ENCODE results near the gene GFER.

The GFER gene

DNA sequence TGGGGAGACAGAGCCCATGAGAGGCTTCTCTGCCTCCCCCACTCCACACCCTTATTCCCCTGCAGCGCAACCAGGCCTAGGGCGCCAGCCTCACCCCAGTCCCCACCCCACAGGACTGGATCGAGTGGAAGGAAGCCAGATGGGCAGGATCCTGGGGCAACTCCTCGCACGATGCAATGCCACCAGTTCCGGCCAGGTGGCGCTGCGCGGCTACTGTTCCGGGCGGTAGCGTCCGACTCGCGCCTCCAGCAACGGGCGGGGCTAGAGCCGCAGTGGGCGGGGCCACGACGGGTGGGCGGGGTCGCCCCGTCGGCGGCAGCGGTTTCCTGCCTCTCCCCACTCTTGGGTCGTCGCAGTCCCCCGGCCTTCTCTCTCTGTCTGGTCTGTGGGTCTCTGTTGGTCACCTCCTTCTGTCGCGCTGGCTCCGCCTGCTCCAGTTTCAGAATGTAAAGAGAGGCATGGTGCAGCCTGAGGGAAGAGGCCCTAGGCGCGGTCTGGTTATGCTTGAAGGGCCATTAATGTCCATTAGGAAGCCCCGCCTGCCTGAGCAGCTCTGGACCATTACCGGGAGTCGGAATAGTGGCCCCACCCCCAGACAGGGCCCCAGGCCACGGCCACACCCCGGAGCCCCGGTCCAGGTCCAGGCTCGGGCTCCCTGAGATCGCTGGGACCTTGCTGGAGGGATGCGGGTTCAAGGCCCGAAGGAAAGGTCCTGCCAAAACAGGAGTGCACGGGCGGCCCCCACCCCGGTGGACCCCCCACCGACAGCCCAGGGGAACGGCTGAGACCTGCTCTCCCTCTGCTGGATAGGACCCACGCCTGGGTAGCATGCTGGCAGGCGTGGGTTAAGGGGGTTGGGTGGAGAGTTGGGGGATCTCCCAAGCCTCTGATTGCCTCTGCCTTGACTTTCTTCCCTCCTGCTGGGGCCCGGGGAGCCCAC lies 39.4 kb downstream of the GFER start:
- H3K4me3 ChIP-seq (ENCODE audit: low read length): peak overlapping the region; percentile 49
- DNase-seq (ENCODE audit: low read depth): peak; percentile 77
- TF ChIP-seq, protein P1, sequence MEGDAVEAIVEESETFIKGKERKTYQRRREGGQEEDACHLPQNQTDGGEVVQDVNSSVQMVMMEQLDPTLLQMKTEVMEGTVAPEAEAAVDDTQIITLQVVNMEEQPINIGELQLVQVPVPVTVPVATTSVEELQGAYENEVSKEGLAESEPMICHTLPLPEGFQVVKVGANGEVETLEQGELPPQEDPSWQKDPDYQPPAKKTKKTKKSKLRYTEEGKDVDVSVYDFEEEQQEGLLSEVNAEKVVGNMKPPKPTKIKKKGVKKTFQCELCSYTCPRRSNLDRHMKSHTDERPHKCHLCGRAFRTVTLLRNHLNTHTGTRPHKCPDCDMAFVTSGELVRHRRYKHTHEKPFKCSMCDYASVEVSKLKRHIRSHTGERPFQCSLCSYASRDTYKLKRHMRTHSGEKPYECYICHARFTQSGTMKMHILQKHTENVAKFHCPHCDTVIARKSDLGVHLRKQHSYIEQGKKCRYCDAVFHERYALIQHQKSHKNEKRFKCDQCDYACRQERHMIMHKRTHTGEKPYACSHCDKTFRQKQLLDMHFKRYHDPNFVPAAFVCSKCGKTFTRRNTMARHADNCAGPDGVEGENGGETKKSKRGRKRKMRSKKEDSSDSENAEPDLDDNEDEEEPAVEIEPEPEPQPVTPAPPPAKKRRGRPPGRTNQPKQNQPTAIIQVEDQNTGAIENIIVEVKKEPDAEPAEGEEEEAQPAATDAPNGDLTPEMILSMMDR (conservative IDR thresholded peaks at IDR 0.05; ENCODE audit: low read length): peak; percentile 86

DNA sequence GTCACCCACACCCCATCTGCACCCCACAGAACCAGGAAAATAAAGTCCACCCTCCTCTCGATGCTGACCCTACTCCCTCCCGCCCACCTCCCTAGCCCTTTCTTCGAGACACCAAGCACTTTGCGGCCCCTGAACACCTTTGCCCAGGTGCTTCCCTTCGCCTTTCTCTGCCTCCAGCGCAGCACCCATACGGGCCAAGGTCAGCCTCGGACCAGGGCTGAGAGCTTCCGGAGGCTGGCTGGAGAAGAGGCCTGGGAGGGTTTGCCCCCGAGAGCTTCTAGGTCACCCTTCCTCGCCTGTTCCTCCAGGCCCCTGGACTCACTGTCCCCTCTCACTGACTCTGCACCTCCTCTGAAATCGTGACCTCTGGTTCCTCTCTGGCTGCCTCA lies 40.0 kb downstream of the GFER start:
- TF ChIP-seq, protein P1 (conservative IDR thresholded peaks at IDR 0.05; ENCODE audit: low read length): no peak
- no peak overlapping the region for H3K4me3 ChIP-seq (ENCODE audit: low read length)
- no peak for DNase-seq (ENCODE audit: low read depth)

DNA sequence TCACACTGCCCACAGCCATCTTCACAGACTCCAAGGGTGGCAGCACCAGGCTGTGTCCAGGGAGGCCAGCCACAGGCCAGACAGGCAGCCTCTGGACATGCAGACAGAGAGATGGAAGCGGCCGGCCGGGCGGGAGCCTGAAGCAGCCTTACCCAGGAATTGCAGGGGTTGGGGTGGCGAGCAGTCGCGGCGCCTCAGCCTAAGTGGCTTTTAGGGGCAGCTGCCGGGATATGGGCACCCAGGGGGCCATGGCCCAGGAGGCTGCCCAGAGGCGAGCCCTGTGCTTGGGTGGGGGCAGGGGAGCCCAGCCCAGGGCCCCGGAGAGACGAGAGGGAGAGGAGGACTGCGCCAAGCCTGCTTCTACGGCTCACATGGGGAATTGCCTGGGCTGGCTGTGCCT lies 41.3 kb downstream of the GFER start:
- no peak overlapping the region for H3K4me3 ChIP-seq (ENCODE audit: low read length)
- no peak for DNase-seq (ENCODE audit: low read depth)
- TF ChIP-seq, protein P1 (conservative IDR thresholded peaks at IDR 0.05; ENCODE audit: low read length): no peak

DNA sequence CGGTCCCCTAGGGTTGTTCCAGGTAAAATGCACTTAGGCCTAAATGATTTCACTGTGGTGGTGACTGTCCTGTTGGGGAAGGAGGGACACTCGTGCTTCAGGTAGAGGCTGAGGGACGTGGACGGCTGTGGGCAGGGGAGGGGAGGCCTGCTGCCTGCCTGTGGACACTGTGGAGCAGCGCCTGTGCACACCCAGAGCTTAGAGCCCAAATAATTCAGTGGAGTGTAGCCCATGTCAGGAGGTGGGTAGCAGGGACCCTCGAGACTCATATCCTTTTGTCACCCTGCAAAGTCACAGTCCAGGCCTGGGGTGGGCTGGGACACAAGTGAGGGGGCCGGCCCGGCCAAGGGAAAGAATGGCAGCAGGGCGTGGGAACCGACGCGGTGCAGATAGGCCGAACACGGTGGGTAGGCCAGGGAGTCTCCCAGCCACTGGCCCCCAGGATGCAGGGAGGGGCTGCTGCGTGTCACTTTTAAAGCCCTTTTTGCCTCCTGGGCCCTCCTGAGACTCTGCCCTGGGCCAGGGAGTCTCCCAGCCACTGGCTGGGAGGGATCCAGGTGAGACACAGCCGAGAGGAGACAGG lies 42.0 kb downstream of the GFER start:
- TF ChIP-seq, protein P1 (conservative IDR thresholded peaks at IDR 0.05; ENCODE audit: low read length): no peak
- peak overlapping the region; percentile 55 for H3K4me3 ChIP-seq (ENCODE audit: low read length)
- DNase-seq (ENCODE audit: low read depth): no peak

DNA sequence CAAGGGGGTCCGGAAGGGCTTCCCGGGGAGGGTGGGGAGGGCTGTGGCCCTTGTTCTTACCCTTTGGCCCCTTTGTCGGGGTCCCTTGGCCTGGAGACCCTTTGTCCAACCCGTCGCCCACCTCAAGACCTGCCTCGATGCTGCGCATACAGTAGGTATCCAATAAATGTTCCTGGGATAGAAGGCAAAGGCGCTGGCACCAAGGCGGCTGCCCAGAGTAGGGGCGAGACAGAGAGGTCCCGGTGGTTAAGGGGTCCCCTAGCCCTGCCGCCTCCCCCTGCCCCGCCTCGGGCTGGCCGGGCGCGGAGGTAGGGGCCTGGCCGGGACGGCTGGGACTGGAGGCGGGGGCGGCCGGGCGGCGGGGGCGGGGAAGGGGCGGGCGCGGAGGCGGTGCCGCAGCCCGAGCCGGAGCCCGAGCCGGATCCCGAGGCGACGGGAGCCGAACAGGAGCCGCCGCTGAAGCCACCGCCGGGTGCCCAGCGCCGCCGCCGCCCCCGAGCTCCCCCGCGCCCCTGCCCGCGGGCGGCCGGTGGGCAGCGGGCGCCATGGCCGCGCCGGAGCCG lies 42.5 kb downstream of the GFER start, which contains the start of gene NHERF2:
NHERF2 (plus strand) TSS at position 442 of the 563 bp plus-strand sequence; CDS start at position 546, 104 bp downstream.
- TF ChIP-seq, protein P1 (conservative IDR thresholded peaks at IDR 0.05; ENCODE audit: low read length): no peak
- peak within 1 kb of the TSS; percentile 73 for H3K4me3 ChIP-seq (ENCODE audit: low read length)
- no peak for DNase-seq (ENCODE audit: low read depth)

DNA sequence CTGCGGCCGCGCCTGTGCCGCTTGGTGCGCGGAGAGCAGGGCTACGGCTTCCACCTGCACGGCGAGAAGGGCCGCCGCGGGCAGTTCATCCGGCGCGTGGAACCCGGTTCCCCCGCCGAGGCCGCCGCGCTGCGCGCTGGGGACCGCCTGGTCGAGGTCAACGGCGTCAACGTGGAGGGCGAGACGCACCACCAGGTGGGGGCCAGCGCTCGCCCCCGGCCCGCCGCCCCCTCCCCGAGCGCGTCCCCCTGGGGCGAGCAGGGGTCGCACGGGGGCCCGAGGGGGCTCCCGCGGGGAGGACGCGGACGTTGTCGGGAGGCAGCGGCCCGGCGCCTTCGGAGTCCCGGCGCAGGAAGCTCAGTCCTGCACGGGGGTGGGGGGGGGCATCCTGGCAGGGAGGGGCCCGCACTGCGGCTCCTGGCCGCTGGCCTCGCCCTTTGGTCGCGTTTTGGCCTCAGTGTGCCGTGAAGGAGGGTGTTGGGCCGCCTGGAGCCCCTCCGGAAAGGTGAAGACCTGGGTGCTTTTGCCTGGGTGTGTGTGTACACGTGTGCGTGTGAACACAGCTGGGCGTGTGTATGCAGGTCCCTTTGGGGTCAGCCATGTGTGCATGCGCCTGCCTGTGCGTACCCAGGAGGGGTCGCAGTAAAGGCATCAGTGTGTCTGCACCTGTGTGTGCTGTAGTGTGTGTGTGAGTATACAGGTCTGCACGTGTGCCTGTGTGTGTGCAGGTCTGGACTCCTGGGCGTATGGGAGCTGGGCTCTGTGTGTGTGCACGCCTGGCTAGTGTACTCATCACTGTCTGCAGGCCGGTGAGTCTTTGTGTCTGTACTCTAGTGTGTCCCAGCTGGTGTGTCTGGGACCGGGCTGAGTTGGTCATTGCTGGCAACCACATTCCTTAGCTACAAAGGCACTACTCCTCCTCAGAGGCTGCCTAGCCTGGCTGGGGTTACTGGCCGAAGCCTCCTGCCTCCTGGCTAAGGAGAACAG lies 43.3 kb downstream of the GFER start:
- peak overlapping the region; percentile 73 for H3K4me3 ChIP-seq (ENCODE audit: low read length)
- TF ChIP-seq, protein P1 (conservative IDR thresholded peaks at IDR 0.05; ENCODE audit: low read length): no peak
- DNase-seq (ENCODE audit: low read depth): peak; percentile 48
